Osteoblast (primary cell): Measurements from ENCODE around the gene SUN1. TPM values are rescaled to one million over a fixed set of nuclear protein-coding genes. Genes with fewer than 3 reads are reported as not detected.
A peak's percentile ranks its signal among the peaks of the same experiment; 100 is the strongest.

ENCODE experiments used
- DNase-seq: peaks from one replicate; pipeline ENCODE4 v3.0.0; 2011; ENCODE audit warnings: low spot score, mixed read lengths; ENCODE audit not compliant: insufficient read length; ENCODE audit errors: missing footprints
- H2AFZ ChIP-seq: 2 replicates; pipeline ENCODE4 v1.6.0; 2011; ENCODE audit warnings: mild to moderate bottlenecking, low read length
- H3K27ac ChIP-seq: 2 replicates; pipeline ENCODE4 v1.5.1; 2011; ENCODE audit warnings: mild to moderate bottlenecking, low read depth, low read length, moderate library complexity
- H3K27me3 ChIP-seq: 2 replicates; pipeline ENCODE4 v1.6.0; 2012; ENCODE audit warnings: mild to moderate bottlenecking, control low read depth, inconsistent platforms, low read length, moderate library complexity; ENCODE audit not compliant: insufficient read depth
- H3K36me3 ChIP-seq: 2 replicates; pipeline ENCODE4 v1.5.1; 2011; ENCODE audit warnings: mild to moderate bottlenecking, low read length, control low read depth, moderate library complexity; ENCODE audit not compliant: insufficient read depth
- H3K4me1 ChIP-seq: 2 replicates; pipeline ENCODE4 v1.5.1; 2011; ENCODE audit warnings: mild to moderate bottlenecking, low read length, control low read depth, moderate library complexity; ENCODE audit not compliant: insufficient read depth
- H3K4me2 ChIP-seq: 2 replicates; pipeline ENCODE4 v1.6.0; 2011; ENCODE audit warnings: mild to moderate bottlenecking, low read length; ENCODE audit not compliant: insufficient read depth
- H3K4me3 ChIP-seq: fragments of 200-600 bp; sonication (generic); 3 replicates; pipeline ENCODE4 v1.5.1; 2012; ENCODE audit warnings: mild to moderate bottlenecking, low read length, inconsistent platforms; ENCODE audit not compliant: insufficient read depth
- H3K79me2 ChIP-seq: 2 replicates; pipeline ENCODE4 v1.6.0; 2012; ENCODE audit warnings: mild to moderate bottlenecking, low read length, control low read depth, inconsistent platforms; ENCODE audit not compliant: insufficient read depth
- H3K9me3 ChIP-seq: 2 replicates; pipeline ENCODE4 v1.5.1; 2011; ENCODE audit warnings: low read depth, low read length, control low read depth
- H4K20me1 ChIP-seq: 2 replicates; pipeline ENCODE4 v1.6.0; 2012; ENCODE audit warnings: mild to moderate bottlenecking, low read length, control low read depth; ENCODE audit not compliant: insufficient read depth
- total RNA-seq: library from RNA; depleted of rRNA; stranded (reverse); fragments of >200 nt; gene quantifications from 2 replicates; pipeline ENCODE4 v1.2.3, GENCODE V29; 2012
- TF ChIP-seq, protein P1 (sequence below): IDR thresholded peaks from 2 replicates; pipeline ENCODE4 v1.5.1; 2011; ENCODE audit warnings: mild to moderate bottlenecking, low read depth, low read length, moderate library complexity; ENCODE audit errors: extremely low read depth

Gene SUN1
- total RNA-seq, 1 donor = 126 TPM

DNA sequence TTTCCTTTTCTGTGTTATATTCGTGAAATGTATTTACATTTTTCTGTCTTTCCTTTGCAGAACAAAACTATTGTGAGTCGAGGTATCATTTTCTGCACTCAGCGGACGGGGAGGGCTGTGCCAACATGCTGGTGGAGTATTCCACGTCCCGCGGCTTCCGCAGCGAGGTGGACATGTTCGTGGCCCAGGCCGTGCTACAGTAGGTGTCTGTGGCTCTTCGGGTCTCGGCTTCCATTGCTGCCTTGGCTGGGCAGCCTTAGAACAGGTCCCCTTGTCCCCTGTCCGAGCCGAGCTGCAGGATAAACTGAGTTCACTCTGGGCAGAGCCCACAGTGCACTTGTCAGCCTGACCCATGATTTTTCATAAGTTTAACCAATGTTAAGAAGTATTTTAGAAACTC lies 58.6 kb downstream of the SUN1 start:
- no peak overlapping the region for H3K4me3 ChIP-seq
- no peak overlapping the region for H3K27ac ChIP-seq
- H2AFZ ChIP-seq = no peak overlapping the region
- peaks cover 29% of the 10 kb centered on the region for H3K36me3 ChIP-seq
- H3K4me2 ChIP-seq = no peak overlapping the region
- H3K9me3 ChIP-seq = no peaks in the 10 kb centered on the region
- no peaks in the 10 kb centered on the region for H3K4me1 ChIP-seq
- H3K79me2 ChIP-seq = peaks cover 35% of the 10 kb centered on the region
- no peaks in the 10 kb centered on the region for H3K27me3 ChIP-seq
- TF ChIP-seq, protein P1, sequence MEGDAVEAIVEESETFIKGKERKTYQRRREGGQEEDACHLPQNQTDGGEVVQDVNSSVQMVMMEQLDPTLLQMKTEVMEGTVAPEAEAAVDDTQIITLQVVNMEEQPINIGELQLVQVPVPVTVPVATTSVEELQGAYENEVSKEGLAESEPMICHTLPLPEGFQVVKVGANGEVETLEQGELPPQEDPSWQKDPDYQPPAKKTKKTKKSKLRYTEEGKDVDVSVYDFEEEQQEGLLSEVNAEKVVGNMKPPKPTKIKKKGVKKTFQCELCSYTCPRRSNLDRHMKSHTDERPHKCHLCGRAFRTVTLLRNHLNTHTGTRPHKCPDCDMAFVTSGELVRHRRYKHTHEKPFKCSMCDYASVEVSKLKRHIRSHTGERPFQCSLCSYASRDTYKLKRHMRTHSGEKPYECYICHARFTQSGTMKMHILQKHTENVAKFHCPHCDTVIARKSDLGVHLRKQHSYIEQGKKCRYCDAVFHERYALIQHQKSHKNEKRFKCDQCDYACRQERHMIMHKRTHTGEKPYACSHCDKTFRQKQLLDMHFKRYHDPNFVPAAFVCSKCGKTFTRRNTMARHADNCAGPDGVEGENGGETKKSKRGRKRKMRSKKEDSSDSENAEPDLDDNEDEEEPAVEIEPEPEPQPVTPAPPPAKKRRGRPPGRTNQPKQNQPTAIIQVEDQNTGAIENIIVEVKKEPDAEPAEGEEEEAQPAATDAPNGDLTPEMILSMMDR = no peak
- peaks cover 32% of the 10 kb centered on the region for H4K20me1 ChIP-seq
- DNase-seq = no peak

DNA sequence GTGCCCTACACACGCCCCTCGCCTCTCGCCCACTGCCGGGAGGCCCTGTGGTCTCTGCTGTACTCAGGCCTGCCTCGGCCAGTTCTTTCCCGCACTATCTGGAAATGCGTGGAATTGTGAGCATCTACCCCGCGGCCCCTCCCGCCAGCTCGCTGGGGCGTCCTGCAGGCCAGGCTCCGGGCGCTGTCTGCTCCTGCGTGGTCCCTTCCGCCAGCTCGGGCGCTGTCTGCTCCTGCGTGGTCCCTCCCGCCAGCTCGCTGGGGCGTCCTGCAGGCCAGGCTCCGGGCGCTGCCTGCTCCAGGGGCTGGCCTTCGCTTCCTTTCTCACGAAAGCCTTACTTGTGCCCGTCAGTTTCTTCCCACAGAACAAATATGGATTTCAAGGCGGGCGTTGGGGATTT lies 59.0 kb downstream of the SUN1 start:
- Histone ChIP-seq H3K27ac (no peak overlapping the region), H3K27me3 (no peaks in the 10 kb centered on the region), H3K4me3 (no peak overlapping the region), H3K9me3 (no peaks in the 10 kb centered on the region), H3K4me1 (no peaks in the 10 kb centered on the region), H4K20me1 (peaks cover 28% of the 10 kb centered on the region), H3K79me2 (peaks cover 31% of the 10 kb centered on the region), H2AFZ (no peak overlapping the region), H3K36me3 (peaks cover 28% of the 10 kb centered on the region), H3K4me2 (no peak overlapping the region)
- TF ChIP-seq, protein P1 = no peak
- no peak for DNase-seq

DNA sequence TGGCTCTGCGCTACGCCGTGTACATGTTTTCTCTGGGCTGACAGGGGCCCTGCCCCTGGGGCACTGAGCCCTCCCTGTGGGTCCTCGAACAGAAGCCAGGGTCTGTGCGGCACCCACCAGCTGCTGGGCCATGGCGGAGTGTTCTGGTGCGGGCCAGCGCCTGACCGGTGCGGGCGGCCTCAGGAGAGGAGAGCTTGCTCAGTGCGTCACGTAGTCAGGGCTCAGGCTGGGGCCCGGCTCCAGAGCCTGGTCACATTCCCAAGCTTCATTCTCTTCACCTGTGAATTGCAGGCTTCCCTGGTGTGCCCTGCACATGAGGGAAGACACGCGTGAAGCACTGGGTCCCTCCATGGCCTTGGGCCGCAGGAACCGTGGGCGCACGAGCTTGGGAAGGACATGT lies 59.5 kb downstream of the SUN1 start:
- H3K4me1 ChIP-seq = no peaks in the 10 kb centered on the region
- H3K27ac ChIP-seq = no peak overlapping the region
- no peak for DNase-seq
- no peak overlapping the region for H2AFZ ChIP-seq
- H3K27me3 ChIP-seq = no peaks in the 10 kb centered on the region
- H4K20me1 ChIP-seq = peaks cover 26% of the 10 kb centered on the region
- peaks cover 23% of the 10 kb centered on the region for H3K36me3 ChIP-seq
- no peak overlapping the region for H3K4me3 ChIP-seq
- peaks cover 26% of the 10 kb centered on the region for H3K79me2 ChIP-seq
- TF ChIP-seq, protein P1 = no peak
- H3K4me2 ChIP-seq = no peak overlapping the region
- no peaks in the 10 kb centered on the region for H3K9me3 ChIP-seq

DNA sequence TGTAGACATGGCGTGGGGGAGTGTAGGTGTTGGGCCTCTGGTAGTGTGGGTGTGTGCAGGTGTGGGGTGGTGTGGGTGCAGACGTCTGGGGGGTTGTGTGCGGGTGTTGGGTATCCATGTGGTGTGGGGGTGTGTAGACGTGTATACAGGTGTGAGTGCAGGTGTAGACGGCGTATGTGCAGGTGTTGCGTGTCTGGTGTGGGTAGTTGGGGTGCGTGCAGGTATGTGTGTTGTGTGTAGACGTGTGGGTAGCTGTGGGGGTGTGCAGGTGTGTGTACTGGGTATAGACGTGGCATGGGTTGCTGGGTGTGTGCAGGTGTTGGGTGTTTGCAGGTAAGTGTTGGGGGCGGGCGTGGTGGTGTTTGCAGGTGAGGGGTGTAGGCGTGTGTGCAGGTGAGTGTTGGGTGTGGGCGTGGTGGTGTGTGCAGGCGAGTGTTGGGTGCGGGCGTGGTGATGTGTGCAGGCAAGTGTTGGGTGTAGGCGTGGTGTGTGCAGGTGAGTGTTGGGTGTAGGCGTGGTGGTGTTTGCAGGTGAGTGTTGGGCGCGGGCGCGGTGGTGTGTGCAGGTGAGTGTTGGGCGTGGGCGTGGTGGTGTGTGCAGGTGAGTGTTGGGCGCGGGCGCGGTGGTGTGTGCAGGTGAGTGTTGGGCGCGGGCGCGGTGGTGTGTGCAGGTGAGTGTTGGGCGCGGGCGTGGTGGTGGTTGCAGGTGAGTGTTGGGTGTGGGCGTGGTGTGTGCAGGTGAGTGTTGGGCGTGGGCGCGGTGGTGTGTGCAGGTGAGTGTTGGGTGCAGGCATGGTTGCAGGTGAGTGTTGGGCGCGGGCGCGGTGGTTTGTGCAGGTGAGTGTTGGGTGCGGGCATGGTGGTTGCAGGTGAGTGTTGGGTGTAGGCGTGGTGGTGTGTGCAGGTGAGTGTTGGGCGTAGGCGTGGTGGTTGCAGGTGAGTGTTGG lies 60.6 kb downstream of the SUN1 start:
- peaks cover 21% of the 10 kb centered on the region for H4K20me1 ChIP-seq
- peaks cover 23% of the 10 kb centered on the region for H3K36me3 ChIP-seq
- TF ChIP-seq, protein P1 = no peak
- no peak overlapping the region for H2AFZ ChIP-seq
- H3K4me3 ChIP-seq = no peak overlapping the region
- peak; percentile 89 for DNase-seq
- no peaks in the 10 kb centered on the region for H3K27me3 ChIP-seq
- H3K9me3 ChIP-seq = no peaks in the 10 kb centered on the region
- H3K4me2 ChIP-seq = no peak overlapping the region
- no peak overlapping the region for H3K27ac ChIP-seq
- no peaks in the 10 kb centered on the region for H3K4me1 ChIP-seq
- H3K79me2 ChIP-seq = peaks cover 15% of the 10 kb centered on the region
